ENCODE data around the gene NARS2.

The NARS2 gene

DNA sequence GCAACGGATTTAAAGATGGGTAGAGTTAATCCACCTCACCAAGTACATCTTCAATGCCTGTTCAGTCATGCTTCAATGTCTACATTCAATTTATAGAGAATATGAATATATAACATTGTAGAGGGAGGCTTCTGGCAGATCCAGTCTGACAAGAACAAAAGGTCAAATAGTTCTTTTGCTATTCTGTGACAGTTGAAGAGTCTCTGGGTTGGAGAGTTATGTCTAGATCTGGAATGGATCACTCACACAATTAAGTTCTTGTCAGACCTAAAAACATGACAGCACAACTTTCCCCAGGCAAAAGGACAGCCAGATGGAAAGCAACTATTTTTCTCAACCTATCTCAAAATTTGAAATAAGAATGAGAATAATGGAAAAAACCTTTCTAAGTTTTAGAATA is 141.7 kb downstream of the NARS2 start:
- Mint-ChIP-seq H3K36me3 (ENCODE audit: insufficient read depth) (peaks cover 6% of the 10 kb centered on the region), H3K27ac (ENCODE audit: low read depth) (no peak overlapping the region)
- ATAC-seq (replicated peaks; ENCODE audit: extremely low read depth, poor library complexity, severe bottlenecking) = no peak

DNA sequence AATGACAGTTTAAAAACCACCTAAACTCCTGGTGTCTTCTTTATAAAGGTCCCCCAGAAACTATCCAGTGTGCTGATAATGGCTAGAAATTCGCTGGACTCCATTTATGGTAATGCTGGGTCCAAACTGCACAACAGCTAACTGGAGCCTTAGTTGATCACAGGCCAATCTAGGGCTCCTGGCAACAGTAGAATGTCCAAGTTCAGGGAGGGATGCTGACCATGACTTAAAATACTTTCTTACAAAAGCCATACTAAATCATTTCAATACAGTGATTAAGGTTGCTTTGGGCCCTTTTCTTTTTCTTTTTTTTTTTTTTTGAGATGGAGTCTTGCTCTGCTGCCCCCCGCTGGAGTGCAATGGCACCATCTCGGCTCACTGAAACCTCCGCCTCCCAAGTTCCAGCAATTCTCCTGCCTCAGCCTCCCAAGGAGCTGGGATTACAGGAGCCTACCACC is 142.6 kb downstream of the NARS2 start:
- DNase-seq (ENCODE audit: low spot score in 2 of 2) (no peak), ATAC-seq (replicated peaks; ENCODE audit: extremely low read depth, poor library complexity, severe bottlenecking) (no peak)
- no peak overlapping the region for H3K4me3 Mint-ChIP-seq
- H3K36me3 Mint-ChIP-seq (ENCODE audit: insufficient read depth) = peaks cover 6% of the 10 kb centered on the region
- no peak overlapping the region for H3K27ac Mint-ChIP-seq (ENCODE audit: low read depth)
- H3K27me3 Mint-ChIP-seq = no peaks in the 10 kb centered on the region
- no peaks in the 10 kb centered on the region for H3K9me3 Mint-ChIP-seq
- no peaks in the 10 kb centered on the region for H3K4me1 Mint-ChIP-seq

More for the DNA sequence above, 141.7 kb downstream of the NARS2 start:
- Mint-ChIP-seq H3K9me3 (no peaks in the 10 kb centered on the region), H3K4me3 (no peak overlapping the region), H3K4me1 (no peaks in the 10 kb centered on the region), H3K27me3 (no peaks in the 10 kb centered on the region)
- DNase-seq (ENCODE audit: low spot score in 2 of 2) = no peak

DNA sequence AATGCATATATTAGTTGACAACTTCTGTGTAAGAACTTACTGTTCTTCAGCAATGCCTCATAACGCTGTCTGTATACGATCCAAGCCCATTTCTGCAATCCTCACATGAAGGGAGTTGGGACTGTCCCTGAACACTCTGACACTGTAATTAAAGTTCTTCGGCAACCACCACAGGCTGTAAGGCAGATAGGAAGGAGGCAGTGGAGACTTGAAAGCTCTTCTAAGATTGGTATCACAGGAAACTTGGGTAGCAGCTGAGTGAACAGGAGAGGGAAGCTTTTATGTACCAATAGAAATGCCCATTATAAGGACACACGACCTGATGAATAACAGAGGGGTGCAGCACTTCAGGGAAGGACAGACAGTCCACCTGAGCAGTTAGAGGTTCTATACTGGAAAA is 145.0 kb downstream of the NARS2 start:
- ATAC-seq (replicated peaks; ENCODE audit: extremely low read depth, poor library complexity, severe bottlenecking) (no peak), DNase-seq (ENCODE audit: low spot score in 2 of 2) (no peak)
- no peaks in the 10 kb centered on the region for H3K27me3 Mint-ChIP-seq
- H3K4me1 Mint-ChIP-seq = no peaks in the 10 kb centered on the region
- peaks cover 4% of the 10 kb centered on the region for H3K36me3 Mint-ChIP-seq (ENCODE audit: insufficient read depth)
- H3K27ac Mint-ChIP-seq (ENCODE audit: low read depth) = no peak overlapping the region
- no peak overlapping the region for H3K4me3 Mint-ChIP-seq
- no peaks in the 10 kb centered on the region for H3K9me3 Mint-ChIP-seq

- Mint-ChIP-seq H3K4me1 (no peaks in the 10 kb centered on the region), H3K27me3 (no peaks in the 10 kb centered on the region), H3K36me3 (ENCODE audit: insufficient read depth) (peaks cover 4% of the 10 kb centered on the region), H3K9me3 (no peaks in the 10 kb centered on the region), H3K27ac (ENCODE audit: low read depth) (no peak overlapping the region), H3K4me3 (no peak overlapping the region)
- no peak for ATAC-seq (replicated peaks; ENCODE audit: extremely low read depth, poor library complexity, severe bottlenecking)
- DNase-seq (ENCODE audit: low spot score in 2 of 2) = no peak
Observed at GRCh38 chr11:78429209-78429608, 145.5 kb downstream of the NARS2 start.

DNA sequence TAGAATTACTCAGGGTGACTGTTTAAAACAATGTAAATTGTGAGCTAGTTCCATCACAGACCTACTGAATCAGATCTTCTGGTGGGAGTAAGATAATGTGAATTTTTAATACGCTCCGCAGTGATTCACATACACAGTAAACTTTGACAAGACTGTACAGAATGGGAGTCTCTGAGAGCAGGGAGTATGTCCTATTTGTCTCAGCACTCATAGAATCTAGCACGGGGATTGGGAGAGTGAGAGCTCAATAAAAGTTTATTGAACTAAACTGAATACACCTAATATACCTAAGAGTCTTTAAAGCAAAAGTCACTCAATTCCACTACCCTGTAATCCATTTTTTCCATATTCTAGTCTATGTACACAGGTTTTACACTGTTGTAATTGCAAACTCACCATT is 145.9 kb downstream of the NARS2 start:
- H3K9me3 Mint-ChIP-seq = no peaks in the 10 kb centered on the region
- DNase-seq (ENCODE audit: low spot score in 2 of 2) (no peak), ATAC-seq (replicated peaks; ENCODE audit: extremely low read depth, poor library complexity, severe bottlenecking) (no peak)
- no peaks in the 10 kb centered on the region for H3K27me3 Mint-ChIP-seq
- H3K36me3 Mint-ChIP-seq (ENCODE audit: insufficient read depth) = peaks cover 4% of the 10 kb centered on the region
- H3K4me3 Mint-ChIP-seq = no peak overlapping the region
- no peak overlapping the region for H3K27ac Mint-ChIP-seq (ENCODE audit: low read depth)
- H3K4me1 Mint-ChIP-seq = no peaks in the 10 kb centered on the region

DNA sequence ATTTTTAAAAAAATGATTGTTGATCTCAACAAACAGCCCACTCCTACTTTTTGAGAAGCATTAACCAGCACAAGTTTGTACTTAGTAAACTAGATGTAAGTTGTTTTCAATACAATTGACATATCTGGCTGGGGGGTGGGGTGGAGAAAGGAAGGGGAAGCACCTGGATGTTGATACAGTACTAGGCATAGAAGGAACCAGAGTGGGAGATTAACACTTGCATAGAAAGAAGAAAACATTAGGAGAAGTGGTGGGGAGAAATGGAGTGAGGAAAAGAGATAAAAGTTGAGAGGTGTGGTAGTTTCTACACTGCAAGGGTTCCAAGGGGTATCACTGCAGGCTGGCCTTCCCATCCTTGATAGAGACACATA is 146.4 kb downstream of the NARS2 start:
- Mint-ChIP-seq H3K27me3 (no peaks in the 10 kb centered on the region), H3K9me3 (no peaks in the 10 kb centered on the region), H3K4me3 (no peak overlapping the region), H3K27ac (ENCODE audit: low read depth) (no peak overlapping the region), H3K36me3 (ENCODE audit: insufficient read depth) (peaks cover 4% of the 10 kb centered on the region), H3K4me1 (no peaks in the 10 kb centered on the region)
- no peak for DNase-seq (ENCODE audit: low spot score in 2 of 2)
- ATAC-seq (replicated peaks; ENCODE audit: extremely low read depth, poor library complexity, severe bottlenecking) = no peak

DNA sequence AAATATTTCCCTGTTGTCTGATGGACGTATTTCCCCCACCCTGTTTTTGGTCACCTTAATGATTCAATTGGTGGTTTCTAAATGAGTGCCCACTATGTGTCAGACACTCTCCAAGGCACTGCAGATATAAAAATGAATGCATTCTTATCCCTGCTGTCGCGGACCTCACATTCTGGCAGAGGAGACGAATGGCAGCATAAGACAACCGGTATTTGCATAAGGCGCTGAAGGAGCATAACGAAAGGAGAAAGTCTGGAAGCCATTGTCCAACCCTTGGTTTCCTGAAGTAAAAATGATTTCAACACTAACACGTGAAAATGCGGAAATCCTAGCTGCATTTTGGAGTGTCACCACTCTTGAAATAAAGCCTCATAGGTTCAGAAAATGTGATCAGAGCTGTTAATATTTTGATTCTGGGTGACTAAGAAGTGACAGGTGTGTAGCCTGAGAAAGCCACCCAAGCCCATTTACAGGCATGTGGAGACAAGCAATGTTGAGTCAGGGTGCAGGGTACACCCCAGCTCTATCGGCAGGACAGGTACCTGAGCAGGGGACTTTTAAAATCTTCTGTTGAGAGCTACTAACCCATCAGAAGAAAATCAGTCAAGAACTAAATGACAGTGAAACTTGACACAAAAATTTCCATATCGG is 146.9 kb downstream of the NARS2 start:
- H3K4me1 Mint-ChIP-seq = no peaks in the 10 kb centered on the region
- no peaks in the 10 kb centered on the region for H3K27me3 Mint-ChIP-seq
- no peak overlapping the region for H3K4me3 Mint-ChIP-seq
- H3K27ac Mint-ChIP-seq (ENCODE audit: low read depth) = no peak overlapping the region
- H3K36me3 Mint-ChIP-seq (ENCODE audit: insufficient read depth) = peaks cover 4% of the 10 kb centered on the region
- DNase-seq (ENCODE audit: low spot score in 2 of 2) = no peak
- ATAC-seq (replicated peaks; ENCODE audit: extremely low read depth, poor library complexity, severe bottlenecking) = no peak
- H3K9me3 Mint-ChIP-seq = no peaks in the 10 kb centered on the region

DNA sequence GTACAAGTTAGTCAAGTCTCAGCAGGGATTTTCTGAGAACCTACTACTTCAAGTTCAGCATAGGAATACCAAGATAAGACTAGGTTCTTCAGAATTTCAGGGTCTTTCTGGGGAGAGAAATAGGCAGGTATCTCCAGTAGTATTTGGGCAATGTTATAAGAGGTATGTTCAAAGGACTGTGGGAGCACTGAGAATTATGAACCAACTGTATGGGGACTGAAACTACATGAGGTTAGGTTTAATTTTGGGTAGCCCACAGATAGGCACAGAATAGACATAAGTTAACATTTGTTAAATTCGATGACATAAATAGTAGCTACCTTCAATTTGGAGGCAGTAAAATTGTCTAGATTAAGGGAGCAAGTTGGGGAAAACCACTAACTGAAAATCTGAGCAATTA is 147.8 kb downstream of the NARS2 start:
- Mint-ChIP-seq H3K4me1 (no peaks in the 10 kb centered on the region), H3K27me3 (no peaks in the 10 kb centered on the region), H3K4me3 (no peak overlapping the region), H3K36me3 (ENCODE audit: insufficient read depth) (peaks cover 2% of the 10 kb centered on the region), H3K27ac (ENCODE audit: low read depth) (no peak overlapping the region), H3K9me3 (no peaks in the 10 kb centered on the region)
- ATAC-seq (replicated peaks; ENCODE audit: extremely low read depth, poor library complexity, severe bottlenecking) (no peak), DNase-seq (ENCODE audit: low spot score in 2 of 2) (no peak)

DNA sequence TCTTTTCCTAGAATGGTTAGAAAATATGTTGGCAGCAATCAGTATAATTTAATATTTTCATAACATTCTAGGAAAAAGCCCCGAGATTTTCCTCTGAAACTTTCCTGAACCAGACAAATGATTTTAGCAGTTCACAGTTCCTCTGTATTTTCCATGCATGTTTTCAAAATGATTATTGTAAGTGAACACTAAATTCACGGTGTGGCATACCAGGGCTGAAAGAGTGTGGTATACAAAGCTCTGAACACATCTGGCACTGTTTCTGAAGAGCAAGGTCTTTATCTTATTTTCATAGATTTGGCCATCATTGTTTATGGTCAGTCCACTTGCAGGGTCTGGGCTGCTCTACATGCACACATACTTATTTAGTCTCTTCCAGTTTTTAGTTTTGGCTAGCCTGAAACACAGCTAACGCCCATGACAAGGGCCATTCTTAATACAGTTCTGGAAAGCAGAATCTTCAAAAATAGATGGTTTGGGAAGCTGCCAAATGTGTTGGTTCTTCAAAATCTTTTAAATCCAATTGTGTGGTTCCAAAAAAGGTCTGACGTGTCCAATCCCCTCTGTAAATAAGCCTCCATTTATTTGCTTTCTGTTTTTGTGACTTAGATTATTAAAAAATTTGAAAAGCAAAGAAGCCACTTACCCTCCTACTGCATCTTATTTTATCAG is 149.1 kb downstream of the NARS2 start:
- Mint-ChIP-seq H3K9me3 (no peaks in the 10 kb centered on the region), H3K27ac (ENCODE audit: low read depth) (no peak overlapping the region), H3K4me1 (peaks cover under 1% of the 10 kb centered on the region), H3K27me3 (peaks cover 6% of the 10 kb centered on the region), H3K4me3 (no peak overlapping the region), H3K36me3 (ENCODE audit: insufficient read depth) (peaks cover 2% of the 10 kb centered on the region)
- ATAC-seq (replicated peaks; ENCODE audit: extremely low read depth, poor library complexity, severe bottlenecking) (no peak), DNase-seq (ENCODE audit: low spot score in 2 of 2) (no peak)

- Mint-ChIP-seq H3K27ac (ENCODE audit: low read depth) (no peak overlapping the region), H3K27me3 (peaks cover 13% of the 10 kb centered on the region), H3K36me3 (ENCODE audit: insufficient read depth) (peaks cover 2% of the 10 kb centered on the region), H3K9me3 (no peaks in the 10 kb centered on the region), H3K4me1 (peaks cover 5% of the 10 kb centered on the region), H3K4me3 (no peak overlapping the region)
- ATAC-seq (replicated peaks; ENCODE audit: extremely low read depth, poor library complexity, severe bottlenecking) (no peak), DNase-seq (ENCODE audit: low spot score in 2 of 2) (no peak)
Observed at GRCh38 chr11:78424334-78425270, 150.1 kb downstream of the NARS2 start.

- Mint-ChIP-seq H3K4me1 (peaks cover 16% of the 10 kb centered on the region), H3K27ac (ENCODE audit: low read depth) (no peak overlapping the region), H3K36me3 (ENCODE audit: insufficient read depth) (peaks cover 8% of the 10 kb centered on the region), H3K4me3 (no peak overlapping the region), H3K9me3 (no peaks in the 10 kb centered on the region), H3K27me3 (peaks cover 13% of the 10 kb centered on the region)
- no peak for DNase-seq (ENCODE audit: low spot score in 2 of 2)
- ATAC-seq (replicated peaks; ENCODE audit: extremely low read depth, poor library complexity, severe bottlenecking) = no peak
Observed at GRCh38 chr11:78423241-78423640, 151.4 kb downstream of the NARS2 start.

GRCh38 chr11:78420796-78421209 is 153.9 kb downstream of the NARS2 start:
- Mint-ChIP-seq H3K36me3 (ENCODE audit: insufficient read depth) (peaks cover 13% of the 10 kb centered on the region), H3K9me3 (no peaks in the 10 kb centered on the region), H3K4me1 (peaks cover 27% of the 10 kb centered on the region), H3K4me3 (no peak overlapping the region), H3K27ac (ENCODE audit: low read depth) (no peak overlapping the region), H3K27me3 (peaks cover 13% of the 10 kb centered on the region)
- DNase-seq (ENCODE audit: low spot score in 2 of 2) (no peak), ATAC-seq (replicated peaks; ENCODE audit: extremely low read depth, poor library complexity, severe bottlenecking) (no peak)

Data from central memory CD8-positive, alpha-beta T cell (primary cell).